ENCODE measurements around the gene SEMA3D.

Gene SEMA3D

DNA sequence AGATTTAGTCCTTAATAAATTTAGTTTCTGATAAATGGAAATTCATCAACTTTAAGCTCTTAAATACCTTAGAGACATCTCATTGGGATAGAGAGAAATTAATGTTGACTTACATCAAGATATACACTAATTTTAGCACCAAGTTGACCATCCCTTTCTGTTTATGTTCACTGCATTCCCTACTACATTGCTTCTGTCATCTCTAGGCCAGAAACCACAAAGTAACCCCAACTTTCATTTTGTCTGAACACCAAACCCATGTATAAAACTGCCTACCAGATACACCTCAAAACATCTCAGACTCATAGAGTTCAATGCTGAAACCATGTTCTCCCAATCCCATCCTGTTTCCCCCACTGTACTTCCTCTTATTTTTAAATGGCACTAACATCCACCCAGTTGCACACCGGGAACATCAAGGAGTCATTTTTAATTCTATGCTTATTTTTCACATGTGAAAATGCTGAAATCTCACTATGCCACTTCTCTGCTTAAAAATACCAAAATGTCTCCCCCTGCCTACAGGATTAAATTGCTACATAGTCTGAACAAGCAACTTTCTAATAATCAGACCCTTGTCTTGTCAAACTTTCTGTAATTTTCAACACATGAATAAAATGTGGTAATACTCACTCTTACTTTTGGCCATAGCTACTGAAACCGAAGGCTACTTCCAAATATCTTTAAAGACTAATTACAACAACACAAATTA, 201.6 kb downstream of the SEMA3D start:
- DNase-seq (ENCODE audit: low read depth): no peak

DNA sequence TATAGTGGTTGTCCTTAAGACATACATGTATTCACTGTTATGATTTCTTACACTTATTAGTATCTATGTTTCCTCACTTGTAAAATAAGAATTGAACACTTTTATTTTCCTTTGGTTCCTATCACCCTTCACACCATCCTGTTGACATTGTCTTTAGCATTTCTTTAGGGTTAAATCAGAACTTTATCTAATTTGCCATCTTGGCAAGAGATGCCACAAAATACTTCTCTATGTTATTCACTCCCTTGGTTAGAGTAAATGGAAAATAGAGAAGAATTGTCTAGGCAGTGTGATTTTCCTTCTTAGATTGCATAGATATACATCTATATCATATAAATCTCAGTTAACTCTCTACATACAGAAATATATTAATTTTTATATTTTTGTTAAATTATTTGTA, 204.7 kb downstream of the SEMA3D start:
- DNase-seq (ENCODE audit: low read depth): no peak

DNA sequence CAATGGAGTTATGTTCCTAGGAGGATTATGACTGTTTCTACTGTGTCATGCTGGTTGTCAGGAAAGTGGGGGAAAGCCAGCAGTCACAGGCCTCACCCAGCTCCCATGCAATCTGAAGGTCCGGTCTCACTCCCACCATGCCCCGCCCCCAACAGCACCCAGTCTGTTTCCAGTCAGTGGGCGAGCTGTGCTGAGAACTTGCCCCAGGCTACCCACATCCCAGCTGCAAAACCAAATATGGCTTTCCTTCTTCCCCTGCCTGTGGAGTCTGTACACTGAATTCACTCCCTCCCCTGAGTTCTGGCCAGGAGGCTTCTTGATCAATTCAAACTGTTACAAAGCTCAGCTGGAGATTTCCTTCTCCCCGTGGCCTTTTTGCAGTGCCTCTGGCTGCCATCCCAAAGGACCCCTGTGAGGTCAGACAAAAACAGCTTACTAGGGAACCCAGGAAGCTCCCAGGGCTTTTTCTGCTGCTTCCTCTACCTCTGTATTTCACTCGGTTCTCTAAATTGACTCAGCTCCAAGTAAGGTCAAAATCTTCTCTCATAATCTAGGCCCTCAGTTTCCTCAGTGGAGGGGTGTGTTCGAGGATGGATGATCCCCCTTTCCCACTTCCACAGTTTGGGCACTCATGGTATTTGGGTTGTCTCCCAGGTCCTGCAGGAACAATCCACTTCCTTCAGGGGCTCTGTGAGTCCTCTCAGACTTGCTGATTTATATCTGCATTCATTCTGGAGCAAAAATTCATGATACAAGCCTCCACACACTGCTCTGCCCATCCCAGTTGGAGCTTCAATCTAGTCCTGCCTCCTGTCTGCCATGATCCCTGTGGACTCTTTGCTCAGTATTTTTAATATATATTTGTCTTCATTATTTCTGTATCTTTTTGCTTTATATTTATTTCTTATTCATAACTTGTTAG, 205.5 kb downstream of the SEMA3D start:
- no peak for DNase-seq (ENCODE audit: low read depth)

DNA sequence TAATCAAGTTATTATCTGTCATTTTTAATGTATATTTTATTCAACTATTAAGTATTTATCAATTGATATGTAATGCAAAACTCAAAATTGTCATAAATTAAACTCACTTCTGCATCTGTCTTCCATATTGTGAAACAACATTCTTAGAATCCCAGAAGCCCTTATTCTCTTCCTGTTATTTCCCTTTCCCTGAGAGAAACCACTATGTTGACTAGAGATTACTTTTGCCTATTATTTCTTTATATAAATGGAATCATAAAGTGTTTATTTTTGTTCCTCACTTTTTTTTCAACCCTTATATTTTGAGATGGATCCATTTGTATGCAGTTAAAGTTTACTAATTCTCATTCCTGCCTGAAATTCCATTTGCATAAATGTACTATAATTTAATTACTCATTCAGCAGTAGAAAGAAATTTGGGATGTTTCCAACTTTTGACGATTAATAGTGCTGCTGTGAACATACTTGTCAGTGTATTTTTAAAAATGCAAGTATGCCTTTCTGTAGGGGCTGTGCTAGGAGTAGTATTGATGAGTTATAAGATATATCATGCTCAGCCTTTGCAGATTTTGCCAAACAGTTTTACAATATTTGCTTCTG, 211.2 kb downstream of the SEMA3D start:
- DNase-seq (ENCODE audit: low read depth): no peak

- DNase-seq (ENCODE audit: low read depth): no peak
Measured at GRCh38 chr7:84971360-84971759, 215.5 kb downstream of the SEMA3D start.

- DNase-seq (ENCODE audit: low read depth): no peak
Measured at GRCh38 chr7:84970670-84971069, 216.2 kb downstream of the SEMA3D start.

DNA sequence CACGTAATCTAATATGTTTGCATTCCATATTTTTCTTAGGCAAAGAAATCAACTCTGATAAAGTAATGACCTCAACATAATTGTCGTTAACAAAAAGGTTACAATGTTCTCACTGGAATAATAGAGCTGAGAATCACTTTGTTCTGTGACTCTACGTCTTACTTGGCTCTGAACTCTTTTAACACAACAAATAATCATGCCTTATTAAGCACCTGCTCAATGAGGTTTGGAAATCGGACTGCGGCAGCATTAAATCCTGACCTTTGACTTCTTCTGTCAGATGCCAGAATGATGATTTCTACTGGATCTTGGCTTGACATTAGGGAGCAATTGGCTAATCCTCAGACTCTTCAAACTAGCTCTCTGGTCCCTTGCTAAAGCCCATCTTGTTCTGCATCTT, 233.6 kb downstream of the SEMA3D start:
- DNase-seq (ENCODE audit: low read depth): no peak

DNA sequence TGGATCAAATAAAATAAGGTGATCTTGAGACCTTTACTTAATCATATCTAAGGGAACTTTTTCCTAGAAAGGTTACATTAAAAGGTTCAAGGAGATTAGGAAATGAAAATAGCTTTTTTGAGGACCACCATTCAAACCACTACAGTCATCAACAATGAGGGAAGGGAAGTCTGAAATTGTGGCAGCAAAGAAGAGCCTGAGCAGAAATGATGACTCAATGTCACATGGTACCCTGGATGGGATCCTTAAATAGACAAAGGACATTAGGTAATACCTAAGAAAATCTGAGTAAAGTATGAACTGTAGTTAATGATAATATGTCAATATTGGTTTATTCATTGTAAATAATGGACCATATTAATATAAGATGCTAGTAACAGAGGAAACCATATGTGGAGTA, 236.0 kb downstream of the SEMA3D start:
- no peak for DNase-seq (ENCODE audit: low read depth)

DNA sequence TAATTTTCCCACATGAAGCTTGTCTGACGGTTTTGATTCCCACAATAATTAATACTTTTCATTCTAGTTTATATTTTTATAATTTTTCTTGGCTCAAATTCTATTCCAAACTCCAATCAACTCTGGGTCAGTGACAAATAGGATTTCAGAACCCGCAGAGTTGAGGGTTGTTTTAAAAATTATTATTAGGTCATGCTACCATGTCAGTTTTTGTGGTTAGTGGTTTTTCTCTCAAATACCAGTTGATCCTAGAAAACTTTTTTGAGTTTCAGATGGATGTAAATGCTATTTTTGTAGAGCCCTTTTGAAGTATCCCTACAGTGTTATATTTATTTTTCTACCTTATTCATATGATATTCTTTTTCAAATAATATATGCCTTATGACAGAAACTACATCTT, 237.4 kb downstream of the SEMA3D start:
- DNase-seq (ENCODE audit: low read depth): no peak

- DNase-seq (ENCODE audit: low read depth): no peak
Measured at GRCh38 chr7:84949067-84949466, 237.8 kb downstream of the SEMA3D start.

DNA sequence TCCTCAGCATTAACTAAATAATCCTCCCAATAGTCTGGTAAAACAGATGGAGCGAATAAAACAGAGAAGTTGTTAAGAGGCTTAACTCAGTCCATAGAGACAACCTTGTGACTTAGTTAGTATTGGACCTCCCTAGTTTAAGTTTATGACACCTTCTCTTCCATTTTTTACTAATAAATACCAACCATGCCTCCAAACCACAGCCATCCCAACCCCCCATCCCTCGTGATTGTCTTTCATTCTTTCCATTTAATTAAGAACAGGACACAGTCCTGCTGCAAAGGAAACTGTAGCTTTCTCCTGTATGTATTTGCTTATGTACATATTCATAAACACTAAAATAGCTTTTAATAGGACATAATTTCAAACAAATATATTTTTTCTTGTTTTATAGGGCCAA, 238.2 kb downstream of the SEMA3D start:
- DNase-seq (ENCODE audit: low read depth): peak; percentile 4

- no peak for DNase-seq (ENCODE audit: low read depth)
Measured at GRCh38 chr7:84946549-84946948, 240.3 kb downstream of the SEMA3D start.

Measured in fibroblast of gingiva (primary cell).